GM12891 (cell line): Measurements from ENCODE around the gene SEPTIN12.

Source experiments
- POLR2A ChIP-seq: IDR thresholded peaks from 2 replicates; pipeline ENCODE4 v1.6.1; 2011; ENCODE audit warnings: low read depth, low read length, control low read depth
- POLR2AphosphoS5 ChIP-seq: IDR thresholded peaks from 2 replicates; pipeline ENCODE4 v1.6.1; 2011; ENCODE audit warnings: low read depth, low read length, control low read depth
- TAF1 ChIP-seq: IDR thresholded peaks from 2 replicates; pipeline ENCODE4 v1.6.1; 2011; ENCODE audit warnings: low read depth, low read length, control low read depth

DNA sequence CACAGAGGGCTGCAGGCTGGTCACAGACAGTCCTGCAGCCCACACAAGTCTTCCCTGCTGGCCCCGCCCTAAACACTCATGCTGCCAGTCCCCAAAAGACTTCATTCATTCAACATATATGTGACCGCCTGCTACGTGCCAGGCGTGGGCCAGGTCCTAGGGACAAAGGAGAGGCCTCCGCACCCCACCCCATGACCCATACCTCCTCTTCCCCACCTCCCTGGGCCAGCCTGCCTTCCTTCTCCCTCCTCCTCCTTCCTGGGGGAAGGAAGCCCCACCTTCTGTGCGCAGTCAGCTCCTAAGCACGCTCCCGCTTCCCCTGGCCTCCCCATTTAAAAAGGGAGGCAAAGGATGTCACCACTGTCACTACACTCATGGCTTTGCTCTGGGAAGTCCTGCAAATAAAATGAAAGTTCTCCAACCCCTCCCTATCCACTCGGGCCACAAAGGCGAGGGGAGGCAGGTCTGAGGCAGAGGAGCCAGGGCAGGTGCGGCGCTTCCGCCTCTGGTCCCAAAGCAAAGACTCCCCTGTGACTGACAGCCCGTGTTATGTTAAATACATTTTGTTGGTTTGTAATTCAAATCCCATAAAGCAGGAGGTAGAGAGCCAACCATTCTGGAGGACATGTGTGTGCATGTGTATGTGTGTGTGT, 44.8 kb downstream of the SEPTIN12 start:
- no peak for TF ChIP-seq POLR2A
- TF ChIP-seq TAF1, result no peak
- no peak for TF ChIP-seq POLR2AphosphoS5
